GM23338 (cell line): ENCODE measurements around the gene GNA15. TPM values are rescaled to one million over a fixed set of nuclear protein-coding genes. Genes with fewer than 3 reads are reported as not detected.

Experiments
- ATAC-seq: fragments of 200-7000 bp; cut with Tn5 transposase; 3 replicates; pipeline ENCODE4 v1.9.1; 2020
- DNase-seq: peaks from one replicate; pipeline ENCODE4 v3.0.0-alpha.2; 2015; ENCODE audit warnings: low spot score
- H2AFZ ChIP-seq: fragments of 200-600 bp; sonication (generic); 2 replicates; pipeline ENCODE4 v1.8.0; 2016; ENCODE audit warnings: antibody characterized with exemption, mild to moderate bottlenecking, moderate library complexity
- H3F3A ChIP-seq: fragments of 200-600 bp; sonication (generic); replicated peaks from 2 replicates; pipeline ENCODE4 v1.8.0; 2017; ENCODE audit warnings: antibody characterized with exemption, mixed run types, low read depth
- H3K27ac ChIP-seq: fragments of 200-600 bp; sonication (generic); 2 replicates; pipeline ENCODE4 v1.6.1; 2016; ENCODE audit warnings: low read depth
- H3K27me3 ChIP-seq: fragments of 200-600 bp; sonication (generic); 2 replicates; pipeline ENCODE4 v1.8.0; 2016; ENCODE audit warnings: mild to moderate bottlenecking, mixed run types, moderate library complexity; ENCODE audit not compliant: insufficient read depth
- H3K36me3 ChIP-seq: fragments of 200-600 bp; sonication (generic); 2 replicates; pipeline ENCODE4 v1.8.0; 2016; ENCODE audit warnings: mild to moderate bottlenecking; ENCODE audit not compliant: insufficient read depth
- H3K4me1 ChIP-seq: fragments of 200-600 bp; sonication (generic); 2 replicates; pipeline ENCODE4 v1.8.0; 2016; ENCODE audit warnings: mild to moderate bottlenecking, moderate library complexity; ENCODE audit not compliant: insufficient read depth
- H3K4me2 ChIP-seq: fragments of 200-600 bp; sonication (generic); 2 replicates; pipeline ENCODE4 v1.7.1; 2017; ENCODE audit warnings: mixed run types
- H3K4me3 ChIP-seq: fragments of 200-600 bp; sonication (generic); 2 replicates; pipeline ENCODE4 v1.6.1; 2016; ENCODE audit warnings: mixed run types
- H3K79me2 ChIP-seq: fragments of 200-600 bp; sonication (generic); replicated peaks from 2 replicates; pipeline ENCODE4 v1.8.0; 2017; ENCODE audit warnings: mild to moderate bottlenecking; ENCODE audit not compliant: insufficient read depth
- H3K9me2 ChIP-seq: fragments of 200-600 bp; sonication (generic); 2 replicates; pipeline ENCODE4 v1.8.0; 2017; ENCODE audit not compliant: insufficient read depth
- H4K20me1 ChIP-seq: fragments of 200-600 bp; sonication (generic); replicated peaks from 2 replicates; pipeline ENCODE4 v1.8.0; 2017; ENCODE audit warnings: mild to moderate bottlenecking; ENCODE audit not compliant: insufficient read depth
- H3K27ac Mint-ChIP-seq: 2 replicates; pipeline ENCODE4 v1.8.0; 2020; ENCODE audit warnings: inconsistent platforms, mild to moderate bottlenecking, moderate library complexity, mixed read lengths
- H3K27me3 Mint-ChIP-seq: 3 replicates; pipeline ENCODE4 v1.8.0; 2022; ENCODE audit warnings: low read depth, mild to moderate bottlenecking, moderate library complexity, mixed read lengths, inconsistent platforms; ENCODE audit not compliant: insufficient read depth, poor library complexity
- H3K36me3 Mint-ChIP-seq: 3 replicates; pipeline ENCODE4 v1.8.0; 2021; ENCODE audit warnings: low read depth, mild to moderate bottlenecking, inconsistent platforms, moderate library complexity, mixed read lengths
- H3K4me1 Mint-ChIP-seq: 3 replicates; pipeline ENCODE4 v1.8.0; 2020; ENCODE audit warnings: mild to moderate bottlenecking, inconsistent platforms, mixed read lengths
- H3K4me3 Mint-ChIP-seq: 3 replicates; pipeline ENCODE4 v1.8.0; 2021; ENCODE audit warnings: moderate library complexity, mild to moderate bottlenecking, inconsistent platforms, mixed read lengths
- H3K9me3 Mint-ChIP-seq: 3 replicates; pipeline ENCODE4 v1.8.0; 2020; ENCODE audit warnings: moderate library complexity, mild to moderate bottlenecking, inconsistent platforms, mixed read lengths
- CREB1 ChIP-seq: fragments of 250-450 bp; sonication (Bioruptor Pico); IDR thresholded peaks from 2 replicates; pipeline ENCODE4 v1.5.0; 2020; ENCODE audit warnings: low read depth, mild to moderate bottlenecking, moderate library complexity
- CTCF ChIP-seq, 2 experiments: fragments of 200-600 bp in 1 of 2; sonication (generic) in 1 of 2; conservative IDR thresholded peaks; 2 replicates each; pipeline versions ENCODE4 v1.5.1 to v1.6.1; 2016 to 2017; ENCODE audit warnings: antibody characterized with exemption in 2 of 2, low read depth in 2 of 2, mild to moderate bottlenecking in 2 of 2, moderate library complexity in 1 of 2
- EZH2 ChIP-seq: fragments of 200-600 bp; sonication (generic); IDR thresholded peaks from one replicate; pipeline ENCODE4 v1.8.0; 2017; ENCODE audit warnings: antibody characterized with exemption, mild to moderate bottlenecking, low read depth; ENCODE audit not compliant: unreplicated experiment
- EZH2phosphoT487 ChIP-seq: fragments of 200-600 bp; sonication (generic); IDR thresholded peaks from one replicate; pipeline ENCODE4 v1.8.1; 2018; ENCODE audit warnings: antibody characterized with exemption; ENCODE audit not compliant: unreplicated experiment
- JUNB ChIP-seq: IDR thresholded peaks from one replicate; pipeline ENCODE4 v1.6.1; 2016; ENCODE audit warnings: antibody characterized with exemption; ENCODE audit not compliant: unreplicated experiment
- NANOG ChIP-seq: IDR thresholded peaks from 2 replicates; pipeline ENCODE4 v1.6.1; 2016; ENCODE audit warnings: antibody characterized with exemption, borderline replicate concordance
- POLR2AphosphoS5 ChIP-seq: IDR thresholded peaks from 2 replicates; pipeline ENCODE4 v1.6.1; 2016; ENCODE audit warnings: antibody characterized with exemption, low read depth
- STAT1 ChIP-seq: IDR thresholded peaks from one replicate; pipeline ENCODE4 v1.6.1; 2016; ENCODE audit warnings: antibody characterized with exemption; ENCODE audit not compliant: unreplicated experiment
- ZNF331 ChIP-seq: fragments of 250-450 bp; sonication (Bioruptor Pico); IDR thresholded peaks from 2 replicates; pipeline ENCODE4 v1.5.0; 2020; ENCODE audit warnings: low read depth, mild to moderate bottlenecking, moderate library complexity
- polyA plus RNA-seq: library from polyadenylated mRNA; unstranded; fragments of >200 nt; fragmentation: Nextera tagmentation; extraction: Ambion mirVana; gene quantifications from 2 replicates; pipeline ENCODE4 v1.2.1, GENCODE V29; 2016
- total RNA-seq: library from RNA; depleted of rRNA; stranded (reverse); fragments of >200 nt; shearing (Covaris generic); gene quantifications from 2 replicates; pipeline ENCODE4 v1.2.3, GENCODE V29; 2014
- TF ChIP-seq, protein P1 (sequence below): fragments of 250-450 bp; sonication (Bioruptor Pico); IDR thresholded peaks from 2 replicates; pipeline ENCODE4 v1.5.0; 2020; ENCODE audit warnings: mild to moderate bottlenecking, moderate library complexity
- TF ChIP-seq, protein P2 (sequence below): IDR thresholded peaks from 2 replicates; pipeline ENCODE4 v1.6.1; 2016; ENCODE audit warnings: antibody characterized with exemption

Gene GNA15
- total and polyA plus RNA-seq, 2 experiments from 2014 or later: 0.14 to 0.31 TPM

- TF ChIP-seq, protein P1, sequence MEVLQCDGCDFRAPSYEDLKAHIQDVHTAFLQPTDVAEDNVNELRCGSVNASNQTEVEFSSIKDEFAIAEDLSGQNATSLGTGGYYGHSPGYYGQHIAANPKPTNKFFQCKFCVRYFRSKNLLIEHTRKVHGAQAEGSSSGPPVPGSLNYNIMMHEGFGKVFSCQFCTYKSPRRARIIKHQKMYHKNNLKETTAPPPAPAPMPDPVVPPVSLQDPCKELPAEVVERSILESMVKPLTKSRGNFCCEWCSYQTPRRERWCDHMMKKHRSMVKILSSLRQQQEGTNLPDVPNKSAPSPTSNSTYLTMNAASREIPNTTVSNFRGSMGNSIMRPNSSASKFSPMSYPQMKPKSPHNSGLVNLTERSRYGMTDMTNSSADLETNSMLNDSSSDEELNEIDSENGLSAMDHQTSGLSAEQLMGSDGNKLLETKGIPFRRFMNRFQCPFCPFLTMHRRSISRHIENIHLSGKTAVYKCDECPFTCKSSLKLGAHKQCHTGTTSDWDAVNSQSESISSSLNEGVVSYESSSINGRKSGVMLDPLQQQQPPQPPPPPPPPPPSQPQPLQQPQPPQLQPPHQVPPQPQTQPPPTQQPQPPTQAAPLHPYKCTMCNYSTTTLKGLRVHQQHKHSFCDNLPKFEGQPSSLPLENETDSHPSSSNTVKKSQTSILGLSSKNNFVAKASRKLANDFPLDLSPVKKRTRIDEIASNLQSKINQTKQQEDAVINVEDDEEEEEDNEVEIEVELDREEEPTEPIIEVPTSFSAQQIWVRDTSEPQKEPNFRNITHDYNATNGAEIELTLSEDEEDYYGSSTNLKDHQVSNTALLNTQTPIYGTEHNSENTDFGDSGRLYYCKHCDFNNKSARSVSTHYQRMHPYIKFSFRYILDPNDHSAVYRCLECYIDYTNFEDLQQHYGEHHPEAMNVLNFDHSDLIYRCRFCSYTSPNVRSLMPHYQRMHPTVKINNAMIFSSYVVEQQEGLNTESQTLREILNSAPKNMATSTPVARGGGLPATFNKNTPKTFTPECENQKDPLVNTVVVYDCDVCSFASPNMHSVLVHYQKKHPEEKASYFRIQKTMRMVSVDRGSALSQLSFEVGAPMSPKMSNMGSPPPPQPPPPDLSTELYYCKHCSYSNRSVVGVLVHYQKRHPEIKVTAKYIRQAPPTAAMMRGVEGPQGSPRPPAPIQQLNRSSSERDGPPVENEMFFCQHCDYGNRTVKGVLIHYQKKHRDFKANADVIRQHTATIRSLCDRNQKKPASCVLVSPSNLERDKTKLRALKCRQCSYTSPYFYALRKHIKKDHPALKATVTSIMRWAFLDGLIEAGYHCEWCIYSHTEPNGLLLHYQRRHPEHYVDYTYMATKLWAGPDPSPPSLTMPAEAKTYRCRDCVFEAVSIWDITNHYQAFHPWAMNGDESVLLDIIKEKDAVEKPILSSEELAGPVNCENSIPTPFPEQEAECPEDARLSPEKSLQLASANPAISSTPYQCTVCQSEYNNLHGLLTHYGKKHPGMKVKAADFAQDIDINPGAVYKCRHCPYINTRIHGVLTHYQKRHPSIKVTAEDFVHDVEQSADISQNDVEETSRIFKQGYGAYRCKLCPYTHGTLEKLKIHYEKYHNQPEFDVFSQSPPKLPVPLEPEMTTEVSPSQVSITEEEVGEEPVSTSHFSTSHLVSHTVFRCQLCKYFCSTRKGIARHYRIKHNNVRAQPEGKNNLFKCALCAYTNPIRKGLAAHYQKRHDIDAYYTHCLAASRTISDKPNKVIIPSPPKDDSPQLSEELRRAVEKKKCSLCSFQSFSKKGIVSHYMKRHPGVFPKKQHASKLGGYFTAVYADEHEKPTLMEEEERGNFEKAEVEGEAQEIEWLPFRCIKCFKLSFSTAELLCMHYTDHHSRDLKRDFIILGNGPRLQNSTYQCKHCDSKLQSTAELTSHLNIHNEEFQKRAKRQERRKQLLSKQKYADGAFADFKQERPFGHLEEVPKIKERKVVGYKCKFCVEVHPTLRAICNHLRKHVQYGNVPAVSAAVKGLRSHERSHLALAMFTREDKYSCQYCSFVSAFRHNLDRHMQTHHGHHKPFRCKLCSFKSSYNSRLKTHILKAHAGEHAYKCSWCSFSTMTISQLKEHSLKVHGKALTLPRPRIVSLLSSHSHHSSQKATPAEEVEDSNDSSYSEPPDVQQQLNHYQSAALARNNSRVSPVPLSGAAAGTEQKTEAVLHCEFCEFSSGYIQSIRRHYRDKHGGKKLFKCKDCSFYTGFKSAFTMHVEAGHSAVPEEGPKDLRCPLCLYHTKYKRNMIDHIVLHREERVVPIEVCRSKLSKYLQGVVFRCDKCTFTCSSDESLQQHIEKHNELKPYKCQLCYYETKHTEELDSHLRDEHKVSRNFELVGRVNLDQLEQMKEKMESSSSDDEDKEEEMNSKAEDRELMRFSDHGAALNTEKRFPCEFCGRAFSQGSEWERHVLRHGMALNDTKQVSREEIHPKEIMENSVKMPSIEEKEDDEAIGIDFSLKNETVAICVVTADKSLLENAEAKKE (CRISPR knock-in tag): no peak
- no peak for TF ChIP-seq EZH2
- no peak for TF ChIP-seq STAT1
- TF ChIP-seq EZH2phosphoT487: no peak
Measured at GRCh38 chr19:3136684-3137055, 837 bp downstream of the GNA15 start (continued).

- Histone ChIP-seq H2AFZ (no peak overlapping the region), H3K4me2 (no peak overlapping the region), H4K20me1 (no peaks in the 10 kb centered on the region), H3K9me2 (no peaks in the 10 kb centered on the region), H3K27ac (no peak overlapping the region), H3K4me1 (no peaks in the 10 kb centered on the region; the same call in 1 of the 2 replicates), H3K27me3 (no peaks in the 10 kb centered on the region), H3K4me3 (no peak overlapping the region), H3F3A (no peaks in the 10 kb centered on the region), H3K36me3 (no peaks in the 10 kb centered on the region), H3K79me2 (no peaks in the 10 kb centered on the region)
- peaks cover 3% of the 10 kb centered on the region for H3K27me3 Mint-ChIP-seq
- peaks cover 8% of the 10 kb centered on the region; the same call in 2 of the 3 replicates for H3K4me1 Mint-ChIP-seq
- DNase-seq (no peak), ATAC-seq (no peak)
- no peaks in the 10 kb centered on the region; the same call in 2 of the 3 replicates for H3K9me3 Mint-ChIP-seq
- H3K4me3 Mint-ChIP-seq: no peak overlapping the region
- H3K36me3 Mint-ChIP-seq: no peaks in the 10 kb centered on the region
- no peak overlapping the region for H3K27ac Mint-ChIP-seq
- TF ChIP-seq CTCF (conservative IDR thresholded peaks at IDR 0.05; ENCODE audit: low read depth in 2 of 2): no peak
- TF ChIP-seq POLR2AphosphoS5: no peak
- no peak for TF ChIP-seq EZH2phosphoT487
- TF ChIP-seq JUNB: no peak
- TF ChIP-seq CREB1 (CRISPR knock-in tag): no peak
- no peak for TF ChIP-seq ZNF331
- TF ChIP-seq NANOG: no peak
- TF ChIP-seq EZH2: no peak
- TF ChIP-seq, protein P2, sequence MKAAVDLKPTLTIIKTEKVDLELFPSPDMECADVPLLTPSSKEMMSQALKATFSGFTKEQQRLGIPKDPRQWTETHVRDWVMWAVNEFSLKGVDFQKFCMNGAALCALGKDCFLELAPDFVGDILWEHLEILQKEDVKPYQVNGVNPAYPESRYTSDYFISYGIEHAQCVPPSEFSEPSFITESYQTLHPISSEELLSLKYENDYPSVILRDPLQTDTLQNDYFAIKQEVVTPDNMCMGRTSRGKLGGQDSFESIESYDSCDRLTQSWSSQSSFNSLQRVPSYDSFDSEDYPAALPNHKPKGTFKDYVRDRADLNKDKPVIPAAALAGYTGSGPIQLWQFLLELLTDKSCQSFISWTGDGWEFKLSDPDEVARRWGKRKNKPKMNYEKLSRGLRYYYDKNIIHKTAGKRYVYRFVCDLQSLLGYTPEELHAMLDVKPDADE: no peak
- no peak for TF ChIP-seq STAT1
Measured at GRCh38 chr19:3137119-3137518, 1.3 kb downstream of the GNA15 start.
